Mammary epithelial cell (primary cell): ENCODE data around the gene CDH18.

Experiments used
- CTCF ChIP-seq, 2 donors: IDR thresholded peaks in 1 of 2; conservative IDR thresholded peaks in 1 of 2; 2 replicates each; pipeline ENCODE4 v1.5.1; 2011 to 2012; ENCODE audit warnings: inconsistent platforms in 2 of 2, low read length in 2 of 2, mild to moderate bottlenecking in 2 of 2, control low read depth in 1 of 2, low read depth in 1 of 2; ENCODE audit not compliant: insufficient read depth in 1 of 2; ENCODE audit errors: extremely low read depth in 1 of 2
- EZH2 ChIP-seq: IDR thresholded peaks from 2 replicates; pipeline ENCODE4 v1.6.1; 2012; ENCODE audit warnings: low read length, inconsistent platforms, borderline replicate concordance

GRCh38 chr5:19777363-19777762, 210.6 kb downstream of the CDH18 start:
- TF ChIP-seq EZH2 (no peak), CTCF (conservative IDR thresholded peaks at IDR 0.05 in 1 of 2, IDR thresholded peaks at IDR 0.05 in 1 of 2; ENCODE audit: extremely low read depth in 1 of 2, insufficient read depth in 1 of 2, low read depth in 1 of 2, low read length in 2 of 2) (no peak)
